ENCODE results near the gene CPAMD8. TPM values are rescaled to one million over a fixed set of nuclear protein-coding genes. Genes with fewer than 3 reads are reported as not detected.

CPAMD8 gene
- total and polyA plus RNA-seq, 10 of the 15 experiments (the other 5 are each of a cell fraction or from before 2014, with no cell fraction given) = 0.12 to 0.97 (median 0.25) TPM; not detected in 3

DNA sequence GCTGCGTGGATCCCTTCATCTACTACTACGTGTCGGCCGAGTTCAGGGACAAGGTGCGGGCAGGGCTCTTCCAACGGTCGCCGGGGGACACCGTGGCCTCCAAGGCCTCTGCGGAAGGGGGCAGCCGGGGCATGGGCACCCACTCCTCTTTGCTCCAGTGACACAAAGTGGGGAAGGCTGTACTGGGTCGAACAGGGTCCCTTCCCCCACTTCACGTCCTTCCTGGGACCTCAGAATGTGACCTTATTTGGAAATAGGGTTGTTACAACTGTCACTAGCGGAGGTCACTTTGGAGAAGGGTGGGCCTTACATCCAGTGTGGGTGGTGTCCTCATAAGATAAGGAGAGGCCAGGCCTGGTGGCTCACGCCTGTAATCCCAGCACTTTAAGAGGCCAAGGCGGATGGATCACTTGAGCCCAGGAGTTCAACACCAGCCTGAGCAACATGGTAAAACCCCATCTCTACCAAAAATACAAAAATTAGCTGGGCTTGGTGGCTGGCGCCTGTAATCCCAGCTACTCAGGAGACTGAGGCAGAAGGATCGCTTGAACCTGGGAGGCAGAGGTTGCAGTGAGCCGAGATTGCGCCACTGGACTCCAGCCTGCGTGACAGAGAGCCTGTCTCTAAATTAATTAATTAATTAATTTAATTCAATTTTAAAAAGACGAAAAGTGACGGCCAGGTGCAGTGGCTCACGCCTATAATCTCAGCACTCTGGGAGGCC, 136.0 kb downstream of the CPAMD8 start (continued):
- TF ChIP-seq REST (IDR thresholded peaks at IDR 0.05; ENCODE audit: low read depth, low read length) (no peak), RAD51 (IDR thresholded peaks at IDR 0.05) (no peak)
- TF ChIP-seq, protein P1, sequence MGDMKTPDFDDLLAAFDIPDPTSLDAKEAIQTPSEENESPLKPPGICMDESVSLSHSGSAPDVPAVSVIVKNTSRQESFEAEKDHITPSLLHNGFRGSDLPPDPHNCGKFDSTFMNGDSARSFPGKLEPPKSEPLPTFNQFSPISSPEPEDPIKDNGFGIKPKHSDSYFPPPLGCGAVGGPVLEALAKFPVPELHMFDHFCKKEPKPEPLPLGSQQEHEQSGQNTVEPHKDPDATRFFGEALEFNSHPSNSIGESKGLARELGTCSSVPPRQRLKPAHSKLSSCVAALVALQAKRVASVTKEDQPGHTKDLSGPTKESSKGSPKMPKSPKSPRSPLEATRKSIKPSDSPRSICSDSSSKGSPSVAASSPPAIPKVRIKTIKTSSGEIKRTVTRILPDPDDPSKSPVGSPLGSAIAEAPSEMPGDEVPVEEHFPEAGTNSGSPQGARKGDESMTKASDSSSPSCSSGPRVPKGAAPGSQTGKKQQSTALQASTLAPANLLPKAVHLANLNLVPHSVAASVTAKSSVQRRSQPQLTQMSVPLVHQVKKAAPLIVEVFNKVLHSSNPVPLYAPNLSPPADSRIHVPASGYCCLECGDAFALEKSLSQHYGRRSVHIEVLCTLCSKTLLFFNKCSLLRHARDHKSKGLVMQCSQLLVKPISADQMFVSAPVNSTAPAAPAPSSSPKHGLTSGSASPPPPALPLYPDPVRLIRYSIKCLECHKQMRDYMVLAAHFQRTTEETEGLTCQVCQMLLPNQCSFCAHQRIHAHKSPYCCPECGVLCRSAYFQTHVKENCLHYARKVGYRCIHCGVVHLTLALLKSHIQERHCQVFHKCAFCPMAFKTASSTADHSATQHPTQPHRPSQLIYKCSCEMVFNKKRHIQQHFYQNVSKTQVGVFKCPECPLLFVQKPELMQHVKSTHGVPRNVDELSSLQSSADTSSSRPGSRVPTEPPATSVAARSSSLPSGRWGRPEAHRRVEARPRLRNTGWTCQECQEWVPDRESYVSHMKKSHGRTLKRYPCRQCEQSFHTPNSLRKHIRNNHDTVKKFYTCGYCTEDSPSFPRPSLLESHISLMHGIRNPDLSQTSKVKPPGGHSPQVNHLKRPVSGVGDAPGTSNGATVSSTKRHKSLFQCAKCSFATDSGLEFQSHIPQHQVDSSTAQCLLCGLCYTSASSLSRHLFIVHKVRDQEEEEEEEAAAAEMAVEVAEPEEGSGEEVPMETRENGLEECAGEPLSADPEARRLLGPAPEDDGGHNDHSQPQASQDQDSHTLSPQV (IDR thresholded peaks at IDR 0.05) = no peak

Data from GM12878 (cell line).